ENCODE results near the gene PRDM2. TPM values are rescaled to one million over a fixed set of nuclear protein-coding genes. Genes with fewer than 3 reads are reported as not detected.

The PRDM2 gene
- total RNA-seq, 2 donors from 2014 or later: 41.7 to 46.3 TPM

DNA sequence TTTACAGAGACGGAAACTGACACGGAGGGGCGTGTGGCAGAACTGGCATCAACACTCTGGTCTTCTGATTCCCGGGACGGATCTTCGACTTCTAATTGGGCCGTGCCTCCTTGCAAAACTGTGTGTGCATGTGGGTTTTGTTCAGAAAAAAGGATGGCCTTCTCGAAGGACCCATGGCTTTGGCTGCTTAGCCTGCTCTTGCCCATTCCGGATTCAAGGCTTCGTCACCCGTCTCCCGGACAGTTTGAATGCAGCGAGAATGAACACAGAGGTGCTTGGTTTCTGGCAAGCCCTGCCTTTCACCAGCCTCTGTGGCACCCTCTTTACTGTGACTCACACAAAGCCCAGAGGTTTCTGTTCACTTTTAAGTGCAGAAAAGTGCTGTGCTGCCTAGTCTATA, 120.1 kb downstream of the PRDM2 start:
- intact Hi-C loops (cut with DNase I): loop anchor here (10.0 kb wide), 2 partner anchors 135 to 145 kb away; no protein-coding TSS in a partner anchor
- no peak for DNase-seq (ENCODE audit: low spot score)

DNA sequence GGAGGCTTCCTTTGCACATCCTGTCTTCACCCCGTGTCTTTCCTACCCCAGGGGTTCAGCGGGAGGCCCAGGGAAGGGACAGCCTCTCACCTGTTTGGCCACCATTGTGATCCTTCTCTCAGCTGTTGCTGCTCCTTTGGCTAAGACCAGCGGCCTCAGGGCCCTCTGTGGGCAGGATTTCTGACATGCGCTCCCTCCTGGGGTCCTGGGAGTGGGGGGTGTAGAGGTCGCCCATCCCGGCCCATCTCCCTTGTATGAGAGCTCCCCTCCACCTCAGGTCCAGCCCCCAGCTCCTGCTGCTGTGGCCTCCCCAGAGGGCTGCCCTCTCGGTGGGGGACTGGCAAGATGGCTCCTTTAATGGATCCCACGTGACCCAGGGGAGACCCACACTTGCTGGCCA, 120.5 kb downstream of the PRDM2 start:
- DNase-seq (ENCODE audit: low spot score): no peak
- intact Hi-C loops (cut with DNase I): loop anchor here (10.0 kb wide), 2 partner anchors 134 to 144 kb away; no protein-coding TSS in a partner anchor

DNA sequence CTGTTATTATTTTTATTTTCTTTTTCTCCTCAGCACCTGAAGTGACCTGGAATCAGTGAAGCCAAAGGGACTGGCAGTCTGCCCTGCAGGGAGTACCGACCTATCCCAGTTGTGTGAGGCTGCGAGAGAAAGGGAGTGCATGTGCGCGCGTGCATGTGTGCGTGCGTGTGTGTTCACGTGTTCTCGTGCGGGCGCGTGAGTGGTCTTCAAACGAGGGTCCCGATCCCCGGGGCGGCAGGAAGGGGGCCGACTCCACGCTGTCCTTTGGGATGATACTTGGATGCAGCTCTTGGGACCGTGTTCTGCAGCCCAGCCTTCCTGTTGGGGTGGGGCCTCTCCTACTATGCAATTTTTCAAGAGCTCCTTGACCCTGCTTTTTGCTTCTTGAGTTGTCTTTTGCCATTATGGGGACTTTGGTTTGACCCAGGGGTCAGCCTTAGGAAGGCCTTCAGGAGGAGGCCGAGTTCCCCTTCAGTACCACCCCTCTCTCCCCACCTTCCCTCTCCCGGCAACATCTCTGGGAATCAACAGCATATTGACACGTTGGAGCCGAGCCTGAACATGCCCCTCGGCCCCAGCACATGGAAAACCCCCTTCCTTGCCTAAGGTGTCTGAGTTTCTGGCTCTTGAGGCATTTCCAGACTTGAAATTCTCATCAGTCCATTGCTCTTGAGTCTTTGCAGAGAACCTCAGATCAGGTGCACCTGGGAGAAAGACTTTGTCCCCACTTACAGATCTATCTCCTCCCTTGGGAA, 123.3 kb downstream of the PRDM2 start:
- no peak for DNase-seq (ENCODE audit: low spot score)

GRCh38 chr1:13823936-13824335, 123.9 kb downstream of the PRDM2 start:
- intact Hi-C loops (cut with DNase I): loop anchor here (10.0 kb wide), 2 partner anchors 131 to 141 kb away; no protein-coding TSS in a partner anchor
- DNase-seq (ENCODE audit: low spot score): no peak

More for the DNA sequence above, 123.3 kb downstream of the PRDM2 start:
- intact Hi-C loops (cut with DNase I): loop anchor here (10.0 kb wide), 2 partner anchors 131 to 141 kb away; no protein-coding TSS in a partner anchor

- no peak for DNase-seq (ENCODE audit: low spot score)
- intact Hi-C loops (cut with DNase I): loop anchor here (10.0 kb wide), 2 partner anchors 130 to 140 kb away; no protein-coding TSS in a partner anchor
Observed at GRCh38 chr1:13824626-13825025, 124.6 kb downstream of the PRDM2 start.

DNA sequence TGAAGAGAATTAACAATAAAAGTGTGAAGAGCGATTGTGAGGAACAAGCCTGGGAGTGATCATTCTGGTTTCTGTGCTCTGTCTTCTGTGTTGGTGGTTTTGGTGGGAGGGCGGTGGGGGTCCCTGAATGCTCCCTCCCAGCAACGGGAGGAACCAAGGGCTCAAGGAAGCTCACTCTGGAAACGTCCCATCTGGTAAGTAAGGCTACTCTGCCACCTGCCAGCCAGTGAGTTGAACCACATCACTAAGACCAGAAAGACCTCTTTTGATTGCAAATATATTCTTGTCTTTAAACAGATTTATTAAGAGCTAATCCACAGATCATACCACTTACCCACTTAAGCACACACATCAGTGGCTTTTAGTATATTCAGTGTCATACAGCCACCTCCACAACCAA, 125.0 kb downstream of the PRDM2 start:
- intact Hi-C loops (cut with DNase I): loop anchor here (10.0 kb wide), 2 partner anchors 130 to 140 kb away; no protein-coding TSS in a partner anchor
- no peak for DNase-seq (ENCODE audit: low spot score)

- intact Hi-C loops (cut with DNase I): loop anchor here (10.0 kb wide), 2 partner anchors 129 to 139 kb away; no protein-coding TSS in a partner anchor
Observed at GRCh38 chr1:13826009-13826408, 126.0 kb downstream of the PRDM2 start.

DNA sequence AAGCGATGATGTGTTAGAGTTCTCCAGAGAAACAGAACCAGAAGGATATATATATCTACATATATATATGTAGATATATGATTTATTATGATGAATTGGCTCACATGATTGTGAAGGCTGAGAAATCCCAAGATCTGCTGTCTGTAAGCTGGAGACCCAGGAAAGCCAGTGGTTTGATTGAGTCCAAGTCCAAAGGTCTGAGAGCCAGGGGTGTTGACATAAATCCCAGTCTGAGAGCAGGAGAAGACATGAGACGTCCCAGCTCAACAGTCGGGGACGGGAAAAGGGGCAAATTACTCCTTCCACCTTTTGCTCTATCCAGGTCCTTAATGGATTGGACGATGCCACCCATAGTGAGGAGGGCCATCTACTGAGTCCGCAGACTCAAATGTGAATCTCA, 126.6 kb downstream of the PRDM2 start:
- intact Hi-C loops (cut with DNase I): loop anchor here (10.0 kb wide), 2 partner anchors 128 to 138 kb away; no protein-coding TSS in a partner anchor
- no peak for DNase-seq (ENCODE audit: low spot score)

More at GRCh38 chr1:13826009-13826408, 126.0 kb downstream of the PRDM2 start:
- DNase-seq (ENCODE audit: low spot score): no peak

GRCh38 chr1:13828454-13829151, 128.6 kb downstream of the PRDM2 start:
- no peak for DNase-seq (ENCODE audit: low spot score)
- intact Hi-C loops (cut with DNase I): loop anchor here (10.0 kb wide), 2 partner anchors 126 to 136 kb away; no protein-coding TSS in a partner anchor

DNA sequence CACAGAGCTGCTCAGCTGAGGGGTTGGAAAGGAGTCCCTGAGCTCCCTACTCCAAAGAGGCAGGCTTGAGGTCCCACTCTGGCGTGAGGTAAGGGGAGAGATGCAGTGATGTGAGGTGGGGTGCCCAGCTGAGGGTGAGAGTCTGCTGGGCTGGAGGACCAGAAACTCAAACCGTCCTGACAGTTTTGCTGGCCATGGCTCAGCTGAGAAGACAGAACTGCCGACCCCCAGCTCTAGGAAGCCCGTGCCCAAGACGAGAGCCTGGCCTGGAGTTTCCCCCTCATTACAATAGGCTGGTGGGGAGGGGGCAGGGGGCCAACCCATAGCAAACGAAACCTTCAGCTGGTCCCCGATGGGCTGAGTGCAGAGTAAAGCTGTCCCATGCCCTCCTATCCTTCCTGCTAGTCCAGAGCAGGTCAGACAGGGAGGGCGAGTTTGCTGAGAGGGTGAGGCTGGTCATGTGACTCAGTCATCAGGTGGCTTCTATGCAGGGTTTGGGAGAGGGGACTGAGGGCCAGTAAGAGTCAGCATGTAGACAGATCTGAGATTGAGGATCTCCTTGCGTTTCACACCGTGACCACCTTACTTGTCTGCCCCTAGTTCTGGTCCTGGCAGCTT, 129.3 kb downstream of the PRDM2 start:
- intact Hi-C loops (cut with DNase I): loop anchor here (10.0 kb wide), 2 partner anchors 126 to 136 kb away; no protein-coding TSS in a partner anchor
- DNase-seq (ENCODE audit: low spot score): no peak

GRCh38 chr1:13830170-13830569, 130.2 kb downstream of the PRDM2 start:
- DNase-seq (ENCODE audit: low spot score): no peak
- intact Hi-C loops (cut with DNase I): no loop called here

GRCh38 chr1:13830616-13831280, 130.8 kb downstream of the PRDM2 start:
- intact Hi-C loops (cut with DNase I): no loop called here
- no peak for DNase-seq (ENCODE audit: low spot score)

- intact Hi-C loops (cut with DNase I): no loop called here
- DNase-seq (ENCODE audit: low spot score): no peak
Observed at GRCh38 chr1:13832100-13832499, 132.1 kb downstream of the PRDM2 start.

DNA sequence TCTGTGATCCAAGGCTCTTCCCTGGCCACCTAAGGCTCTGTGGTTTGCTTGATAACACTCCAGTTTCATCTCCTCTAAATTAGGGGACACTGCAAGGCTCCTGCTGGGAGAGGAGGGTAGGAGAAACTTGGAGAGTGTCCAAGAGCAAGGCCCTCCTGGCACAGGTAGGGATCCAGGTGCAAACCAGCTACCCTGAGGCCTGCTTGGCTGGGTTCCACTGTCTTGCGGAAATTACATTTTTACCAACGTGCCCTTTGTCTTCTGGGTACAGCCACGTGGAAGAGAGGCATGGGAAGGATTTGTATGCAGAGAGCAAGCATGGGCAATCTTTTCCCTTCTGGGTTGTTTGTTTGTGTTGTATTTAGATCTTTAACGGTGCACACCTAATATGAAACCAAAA, 132.5 kb downstream of the PRDM2 start:
- DNase-seq (ENCODE audit: low spot score): no peak
- intact Hi-C loops (cut with DNase I): no loop called here

DNA sequence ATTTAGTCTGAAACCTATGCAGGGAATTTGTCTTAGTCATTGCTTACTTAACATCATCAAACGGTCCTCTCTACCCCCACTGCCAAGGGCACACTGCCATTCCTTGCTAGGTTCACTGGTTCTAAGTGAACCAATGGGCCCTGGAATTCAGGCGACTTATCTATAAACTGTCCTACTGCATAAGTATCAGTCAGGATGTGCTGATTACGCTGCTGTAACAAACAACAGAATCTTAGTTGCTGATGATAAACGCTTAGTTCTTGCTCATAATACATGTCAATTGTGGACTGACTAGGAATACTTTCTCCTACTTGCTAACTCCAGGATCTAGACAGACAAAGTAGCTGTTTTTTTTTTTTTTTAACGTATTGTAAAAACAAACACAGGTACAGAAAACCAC, 136.1 kb downstream of the PRDM2 start:
- intact Hi-C loops (cut with DNase I): no loop called here
- DNase-seq (ENCODE audit: low spot score): no peak

DNA sequence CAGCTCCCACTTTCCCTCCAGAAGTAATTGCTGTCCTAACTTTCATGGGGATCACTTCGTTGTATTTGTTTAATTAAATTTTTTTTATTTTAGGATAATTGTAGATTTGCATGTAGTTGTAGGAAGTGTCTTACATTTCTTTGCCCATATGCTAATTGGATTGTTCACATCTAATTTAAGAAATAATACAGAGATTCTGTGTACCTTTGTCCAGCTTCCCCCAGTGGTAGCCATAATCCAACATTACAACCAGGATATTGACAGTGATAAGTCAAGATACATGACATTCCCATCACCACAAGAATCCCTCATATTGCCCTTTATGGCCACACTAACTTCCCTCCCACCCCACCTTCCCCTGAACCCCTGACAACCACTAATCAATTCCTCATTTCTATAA, 136.6 kb downstream of the PRDM2 start:
- intact Hi-C loops (cut with DNase I): no loop called here
- no peak for DNase-seq (ENCODE audit: low spot score)

DNA sequence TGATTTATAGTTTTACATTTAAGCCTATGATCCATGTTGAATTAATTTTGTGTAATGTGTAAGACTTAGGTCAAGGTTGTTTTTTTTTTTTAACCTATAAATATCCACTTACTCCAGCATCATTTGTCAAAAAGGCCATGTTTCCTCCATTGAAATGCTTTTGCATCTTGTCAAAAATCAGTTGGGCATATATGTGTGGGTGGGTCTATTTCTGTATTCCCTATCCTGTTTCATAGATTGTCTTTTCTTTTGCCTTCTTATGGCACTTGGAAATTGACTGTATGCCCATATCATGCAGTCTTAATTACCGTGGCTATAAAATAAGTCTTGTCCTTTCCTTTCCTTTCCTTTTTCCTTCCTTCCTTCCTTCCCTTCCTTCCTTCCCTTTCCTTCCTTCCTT, 138.2 kb downstream of the PRDM2 start:
- DNase-seq (ENCODE audit: low spot score): no peak
- intact Hi-C loops (cut with DNase I): no loop called here

DNA sequence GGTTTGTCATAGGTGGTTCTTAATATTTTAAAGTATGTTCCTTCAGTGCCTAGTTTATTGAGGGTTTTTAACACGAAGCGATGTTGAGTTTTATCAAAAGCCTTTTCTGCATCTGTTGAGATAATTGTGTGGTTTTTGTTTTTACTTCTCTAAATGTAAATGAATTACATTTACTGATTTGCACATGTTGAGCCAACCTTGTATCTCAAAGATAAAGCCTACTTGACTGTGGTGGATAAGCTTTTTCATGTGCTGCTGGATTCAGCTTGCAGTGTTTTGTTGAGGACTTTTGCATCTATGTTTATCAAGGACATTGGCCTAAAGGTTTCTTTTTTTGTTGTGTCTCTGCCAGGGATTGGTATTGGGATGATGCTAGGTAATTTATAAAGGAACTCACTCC, 142.5 kb downstream of the PRDM2 start:
- intact Hi-C loops (cut with DNase I): loop anchor here in 1 of 2 donors (2.0 kb wide), 1 partner anchor 72 kb away; no protein-coding TSS in a partner anchor
- DNase-seq (ENCODE audit: low spot score): no peak

DNA sequence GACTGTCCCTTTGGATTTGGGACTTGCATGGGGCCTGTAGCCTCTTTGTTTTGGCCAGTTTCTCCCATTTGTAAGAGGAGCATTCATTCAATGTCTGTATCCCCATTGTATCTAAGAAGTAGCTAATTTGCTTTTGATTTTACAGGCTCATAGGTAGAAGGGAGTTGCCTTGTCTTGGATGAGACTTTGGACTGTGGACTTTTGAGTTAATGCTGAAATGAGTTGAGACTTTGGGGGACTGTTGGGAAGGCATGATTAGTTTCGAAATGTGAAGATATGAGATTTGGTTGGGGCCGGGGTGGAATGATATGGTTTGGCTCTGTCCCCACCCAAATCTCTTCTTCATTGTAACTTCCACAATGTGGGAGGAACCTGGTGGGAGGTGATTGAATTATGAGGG, 151.7 kb downstream of the PRDM2 start:
- DNase-seq (ENCODE audit: low spot score): no peak
- intact Hi-C loops (cut with DNase I): no loop called here
